ENCODE results near the gene TPCN1.

The TPCN1 gene

DNA sequence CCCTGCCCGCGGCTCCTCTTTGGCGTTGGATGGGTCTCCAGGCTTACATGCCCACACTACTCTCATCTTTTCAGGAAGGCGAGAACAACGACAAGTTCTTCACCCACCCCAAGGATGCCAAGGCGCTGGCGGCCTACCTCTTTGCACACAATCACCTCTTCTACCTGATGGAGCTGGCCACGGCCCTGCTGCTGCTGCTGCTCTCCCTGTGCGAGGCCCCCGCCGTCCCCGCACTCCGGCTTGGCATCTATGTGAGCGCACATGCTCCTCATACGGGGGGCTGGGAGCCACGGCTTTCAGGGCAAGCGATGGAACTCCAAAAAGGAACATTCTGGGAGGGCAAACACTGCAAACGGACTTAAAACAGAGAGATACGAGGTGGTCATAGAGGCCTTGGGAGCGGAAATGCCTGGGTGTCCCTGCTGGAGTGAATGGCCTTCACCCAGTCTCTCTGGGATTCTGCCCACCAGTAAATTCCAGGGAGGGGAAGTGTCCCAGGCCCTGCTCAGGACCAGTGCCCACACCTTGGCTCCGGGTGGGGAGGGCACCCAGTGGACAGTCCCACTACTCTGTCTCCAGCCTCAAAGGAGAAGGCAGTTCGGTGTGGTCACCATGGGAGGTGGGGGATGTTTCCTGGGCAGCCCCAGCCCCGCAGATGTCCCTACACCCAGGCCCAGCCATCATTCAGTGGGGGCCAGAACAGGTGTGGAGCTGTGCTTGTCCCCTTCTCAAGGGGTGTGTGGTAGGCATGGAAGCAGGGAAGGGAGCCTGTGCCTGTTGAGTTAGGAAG is 45.0 kb downstream of the TPCN1 start:
- DNase-seq, result no peak

DNA sequence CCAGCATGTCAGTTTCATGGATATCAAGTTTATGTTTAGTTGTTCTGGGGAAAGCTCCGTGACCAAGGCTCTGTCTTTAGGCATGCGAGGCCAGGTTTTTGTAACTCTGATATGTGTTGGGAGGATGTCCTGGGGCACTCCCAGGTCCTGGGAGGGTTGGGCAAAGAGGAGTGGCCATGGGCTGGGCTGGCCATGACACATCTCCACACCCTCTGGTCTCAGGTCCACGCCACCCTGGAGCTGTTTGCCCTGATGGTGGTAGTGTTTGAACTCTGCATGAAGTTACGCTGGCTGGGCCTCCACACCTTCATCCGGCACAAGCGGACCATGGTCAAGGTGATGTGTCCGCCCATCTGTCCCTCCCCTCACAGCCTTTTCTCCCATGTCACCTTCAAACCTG is 46.4 kb downstream of the TPCN1 start:
- DNase-seq, result no peak

GRCh38 chr12:113268136-113268535 is 46.9 kb downstream of the TPCN1 start:
- DNase-seq, result no peak

GRCh38 chr12:113268621-113269020 is 47.4 kb downstream of the TPCN1 start:
- DNase-seq, result no peak

DNA sequence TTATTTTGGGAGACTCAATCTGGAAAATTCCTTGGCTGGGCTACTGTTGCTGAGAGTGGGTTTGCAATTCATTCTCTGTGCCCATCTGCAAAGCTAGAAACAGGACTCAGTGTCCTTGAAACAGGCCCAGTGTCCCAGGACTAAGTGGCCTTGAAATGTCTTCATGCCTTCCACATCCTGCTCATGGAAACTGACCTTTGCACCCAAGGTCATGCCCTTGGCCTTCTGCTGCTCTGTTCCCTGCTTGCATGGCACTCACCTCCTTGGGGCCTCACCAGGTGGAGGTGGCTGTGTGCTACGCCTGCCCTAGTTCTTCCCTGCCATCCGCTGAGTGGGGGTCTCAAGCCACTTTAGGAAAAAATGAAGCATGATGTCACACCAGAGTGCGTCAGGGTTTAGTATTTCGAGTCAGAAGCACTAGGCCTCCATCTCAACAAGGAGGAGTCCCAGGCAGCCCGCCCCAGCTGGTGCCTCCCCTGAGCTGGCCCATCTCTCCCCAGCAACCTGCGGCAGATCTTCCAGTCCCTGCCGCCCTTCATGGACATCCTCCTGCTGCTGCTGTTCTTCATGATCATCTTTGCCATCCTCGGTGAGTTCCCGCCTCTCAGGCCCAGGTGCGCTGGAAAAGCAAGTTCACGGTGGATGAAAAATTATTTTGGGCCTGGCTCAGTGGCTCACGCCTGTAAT is 48.1 kb downstream of the TPCN1 start:
- no peak for DNase-seq

DNA sequence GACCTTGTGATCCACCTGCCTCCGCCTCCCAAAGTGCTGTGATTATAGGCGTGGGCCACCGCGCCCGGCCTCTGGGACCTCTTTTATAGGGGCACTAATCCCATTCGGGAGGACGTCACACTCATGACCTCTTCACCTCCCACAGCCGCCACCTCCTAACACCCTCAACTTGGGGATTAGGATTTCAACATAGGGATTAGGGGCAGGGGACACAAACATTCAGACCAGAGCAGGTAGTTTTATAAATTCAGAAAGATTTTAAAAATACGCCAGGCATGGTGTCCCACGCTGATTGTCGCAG is 49.4 kb downstream of the TPCN1 start:
- DNase-seq, result no peak

DNA sequence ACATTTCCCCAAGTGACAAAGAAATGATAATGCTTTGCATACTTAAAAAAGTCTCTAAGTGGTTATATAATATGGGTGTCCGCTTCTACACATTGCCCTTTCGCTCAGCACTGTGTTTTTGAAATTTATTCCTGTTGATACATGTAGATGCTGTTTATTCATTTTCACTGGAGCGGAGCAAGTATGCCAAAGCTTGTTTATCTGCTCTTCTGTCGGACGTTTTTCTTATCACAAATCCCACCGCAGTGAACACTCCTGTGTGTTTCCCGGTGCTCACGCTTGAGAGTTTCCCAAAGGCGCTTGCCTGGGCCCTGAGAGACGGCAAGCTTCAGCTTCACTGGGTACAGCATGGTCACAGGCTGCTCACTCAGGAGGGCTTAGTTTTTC is 50.2 kb downstream of the TPCN1 start:
- no peak for DNase-seq

GRCh38 chr12:113271853-113272561 is 50.7 kb downstream of the TPCN1 start:
- DNase-seq, result no peak

DNA sequence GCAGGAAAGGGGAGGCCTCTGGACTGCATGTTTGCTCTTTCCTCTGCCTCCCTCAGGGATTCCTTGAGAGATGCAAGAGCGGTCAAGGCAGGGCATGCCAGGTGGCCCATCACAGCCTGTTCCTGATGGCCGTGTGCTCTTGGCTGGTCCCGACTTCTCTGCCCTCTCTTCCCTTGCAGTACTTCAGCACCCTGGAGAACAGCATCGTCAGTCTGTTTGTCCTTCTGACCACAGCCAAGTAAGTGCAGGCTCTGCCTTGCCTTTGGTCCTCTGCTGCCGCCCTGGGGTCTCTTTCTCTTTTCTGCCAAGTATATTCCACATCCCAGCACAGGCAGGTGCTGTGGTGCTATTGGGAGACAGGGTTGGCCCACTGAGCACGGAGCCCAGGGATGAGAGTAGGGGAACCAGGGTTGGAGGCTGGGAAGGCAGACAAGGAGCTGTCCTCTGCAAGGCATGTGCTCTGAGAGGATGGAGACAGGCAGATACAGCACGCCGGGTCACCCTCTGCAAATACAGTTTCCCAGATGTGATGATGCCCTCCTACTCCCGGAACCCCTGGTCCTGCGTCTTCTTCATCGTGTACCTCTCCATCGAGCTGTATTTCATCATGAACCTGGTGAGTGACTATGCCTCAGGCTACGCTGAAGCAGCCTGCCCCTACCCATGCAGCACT is 51.9 kb downstream of the TPCN1 start:
- no peak for DNase-seq

- DNase-seq, result no peak
Observed at GRCh38 chr12:113274848-113275247, 53.6 kb downstream of the TPCN1 start.

- no peak for DNase-seq
Observed at GRCh38 chr12:113276306-113276705, 55.0 kb downstream of the TPCN1 start.

DNA sequence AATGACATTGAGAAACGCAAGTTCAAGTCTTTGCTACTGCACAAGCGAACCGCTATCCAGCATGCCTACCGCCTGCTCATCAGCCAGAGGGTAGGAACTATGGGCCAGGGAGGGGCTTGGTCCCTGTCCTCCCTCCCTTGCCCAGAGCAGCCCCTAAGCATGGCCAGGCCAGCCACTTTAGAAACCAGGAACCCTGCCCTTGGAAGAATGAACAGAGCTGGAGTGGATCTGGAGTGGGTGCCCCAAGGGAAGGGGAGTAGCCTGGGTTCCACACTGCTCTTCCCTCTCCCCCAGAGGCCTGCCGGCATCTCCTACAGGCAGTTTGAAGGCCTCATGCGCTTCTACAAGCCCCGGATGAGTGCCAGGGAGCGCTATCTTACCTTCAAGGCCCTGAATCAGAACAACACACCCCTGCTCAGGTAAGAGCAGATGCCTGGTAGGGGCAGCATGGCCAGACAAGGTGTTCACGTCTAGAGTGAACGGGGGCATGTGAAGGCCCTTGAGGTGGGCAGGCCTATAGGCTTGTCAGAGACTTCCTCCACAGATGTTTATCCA is 55.8 kb downstream of the TPCN1 start:
- DNase-seq, result no peak

DNA sequence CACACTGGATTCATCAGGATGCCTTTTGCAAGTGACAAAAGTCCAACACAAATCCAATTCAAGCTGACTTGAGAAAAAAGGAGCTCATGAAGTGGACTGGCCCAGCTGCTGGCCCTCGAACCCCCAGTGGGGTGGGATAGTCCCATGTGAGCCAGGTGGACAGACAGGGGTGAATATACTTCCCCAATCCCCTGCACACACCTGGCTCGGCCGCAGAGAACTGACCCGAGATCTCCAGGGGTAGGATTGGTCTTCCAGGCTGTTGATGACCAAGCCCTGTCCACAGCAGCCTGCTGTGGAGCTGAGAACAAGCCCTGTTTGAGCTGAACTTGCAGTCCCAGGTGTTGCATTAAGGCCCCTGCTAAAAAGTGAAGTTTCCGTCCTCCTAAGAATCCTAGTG is 56.2 kb downstream of the TPCN1 start:
- no peak for DNase-seq

DNA sequence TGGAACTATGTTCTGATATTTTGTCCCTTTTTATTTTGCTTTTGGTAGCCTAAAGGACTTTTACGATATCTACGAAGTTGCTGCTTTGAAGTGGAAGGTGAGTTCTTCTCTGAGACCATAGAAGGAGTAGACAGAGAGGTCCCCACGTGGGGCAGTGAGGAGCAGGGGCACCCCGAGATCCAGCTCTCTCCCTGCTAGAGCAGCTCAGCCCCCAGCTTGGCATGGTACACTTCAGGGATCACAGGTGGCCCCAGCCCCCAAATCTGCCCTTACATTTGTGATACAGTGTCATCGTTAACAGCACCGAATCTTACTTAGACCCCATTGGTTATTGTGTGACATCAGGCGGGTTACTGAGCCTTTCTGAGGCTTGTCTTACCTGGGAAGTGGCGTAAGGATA is 56.9 kb downstream of the TPCN1 start:
- no peak for DNase-seq

DNA sequence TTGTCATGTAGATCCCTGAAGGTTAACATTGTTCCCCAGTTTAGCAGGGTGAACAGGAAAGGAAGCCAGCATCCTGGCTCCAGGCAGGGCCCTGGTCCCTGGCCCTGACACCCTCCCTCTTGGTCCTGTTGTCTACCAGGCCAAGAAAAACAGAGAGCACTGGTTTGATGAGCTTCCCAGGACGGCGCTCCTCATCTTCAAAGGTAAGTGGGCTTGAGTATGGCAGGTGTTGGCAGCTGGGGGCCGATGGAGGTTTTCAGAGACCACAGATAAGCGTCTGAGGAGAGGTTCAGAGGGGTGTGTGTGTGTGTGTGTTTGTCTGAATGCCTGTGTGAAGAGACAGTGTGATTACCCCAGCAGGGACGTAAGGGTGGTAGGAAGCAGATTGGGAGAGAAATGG is 57.4 kb downstream of the TPCN1 start:
- DNase-seq, result no peak

DNA sequence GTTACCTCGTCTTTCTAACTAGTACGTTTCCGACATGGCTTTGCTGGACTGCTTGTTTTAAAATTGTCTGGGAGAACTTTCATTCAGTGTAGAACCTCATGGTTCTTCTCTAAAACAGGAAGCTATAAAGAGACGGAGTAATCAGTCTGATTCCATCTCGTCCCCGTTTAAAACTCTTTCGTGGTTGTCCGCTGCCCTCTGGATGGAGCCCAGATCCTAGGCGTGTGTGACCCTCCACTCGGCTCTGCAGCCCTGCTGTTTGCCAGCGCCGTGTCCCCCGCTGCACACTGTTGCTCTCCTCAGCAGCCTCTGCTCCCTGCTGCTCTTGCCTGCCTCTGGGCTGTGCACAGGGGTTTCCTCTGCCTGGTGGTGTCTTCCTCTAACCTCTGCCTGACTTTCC is 63.5 kb downstream of the TPCN1 start:
- DNase-seq, result no peak

- no peak for DNase-seq
Observed at GRCh38 chr12:113285679-113286610, 64.7 kb downstream of the TPCN1 start.

DNA sequence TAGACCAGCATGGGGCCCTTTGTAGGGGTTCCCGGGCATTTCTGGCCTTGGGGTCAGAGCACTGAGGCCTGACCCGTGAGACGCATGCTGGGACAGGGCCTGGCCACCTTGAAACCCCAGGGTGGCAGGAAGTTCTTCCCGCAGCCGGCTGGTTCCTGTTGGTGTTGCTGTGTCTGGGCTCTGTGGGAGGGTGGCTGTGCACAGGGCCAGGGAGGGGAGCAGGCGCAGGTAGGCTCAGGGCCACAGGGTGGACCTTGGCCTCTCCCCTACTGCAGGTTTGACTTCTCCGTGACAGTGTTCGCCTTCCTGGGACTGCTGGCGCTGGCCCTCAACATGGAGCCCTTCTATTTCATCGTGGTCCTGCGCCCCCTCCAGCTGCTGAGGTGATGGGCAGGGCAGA is 65.4 kb downstream of the TPCN1 start:
- no peak for DNase-seq

- DNase-seq, result no peak
Observed at GRCh38 chr12:113287146-113287898, 66.1 kb downstream of the TPCN1 start.

- DNase-seq, result no peak
Observed at GRCh38 chr12:113287899-113288282, 66.6 kb downstream of the TPCN1 start.

DNA sequence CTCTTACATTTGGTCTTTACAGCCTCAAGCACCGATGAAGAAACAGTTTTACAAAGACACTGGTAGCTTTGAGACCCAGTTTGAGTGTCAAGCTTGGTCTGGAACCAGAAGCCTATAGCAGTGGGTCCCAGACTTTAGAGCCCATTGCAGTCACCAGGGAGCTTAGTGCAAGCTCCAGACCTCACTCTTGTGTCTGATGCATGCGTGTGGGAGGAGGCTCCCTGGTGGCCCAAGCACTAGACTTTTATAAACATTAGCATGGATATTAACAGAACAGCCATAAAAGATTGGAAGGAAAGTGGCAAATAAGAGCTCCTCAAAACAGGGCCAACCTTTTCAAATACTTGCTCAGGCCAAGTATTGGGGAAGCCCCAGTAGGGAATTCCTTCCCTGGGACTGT is 68.1 kb downstream of the TPCN1 start:
- DNase-seq, result no peak

GRCh38 chr12:113290506-113290905 is 69.2 kb downstream of the TPCN1 start:
- no peak for DNase-seq
